EH (cell line): ENCODE data around the gene METTL27.

ENCODE experiments used
- DNase-seq: peaks from one replicate; pipeline ENCODE4 v3.0.0-alpha.2; 2015; ENCODE audit warnings: low read depth

METTL27 gene

DNA sequence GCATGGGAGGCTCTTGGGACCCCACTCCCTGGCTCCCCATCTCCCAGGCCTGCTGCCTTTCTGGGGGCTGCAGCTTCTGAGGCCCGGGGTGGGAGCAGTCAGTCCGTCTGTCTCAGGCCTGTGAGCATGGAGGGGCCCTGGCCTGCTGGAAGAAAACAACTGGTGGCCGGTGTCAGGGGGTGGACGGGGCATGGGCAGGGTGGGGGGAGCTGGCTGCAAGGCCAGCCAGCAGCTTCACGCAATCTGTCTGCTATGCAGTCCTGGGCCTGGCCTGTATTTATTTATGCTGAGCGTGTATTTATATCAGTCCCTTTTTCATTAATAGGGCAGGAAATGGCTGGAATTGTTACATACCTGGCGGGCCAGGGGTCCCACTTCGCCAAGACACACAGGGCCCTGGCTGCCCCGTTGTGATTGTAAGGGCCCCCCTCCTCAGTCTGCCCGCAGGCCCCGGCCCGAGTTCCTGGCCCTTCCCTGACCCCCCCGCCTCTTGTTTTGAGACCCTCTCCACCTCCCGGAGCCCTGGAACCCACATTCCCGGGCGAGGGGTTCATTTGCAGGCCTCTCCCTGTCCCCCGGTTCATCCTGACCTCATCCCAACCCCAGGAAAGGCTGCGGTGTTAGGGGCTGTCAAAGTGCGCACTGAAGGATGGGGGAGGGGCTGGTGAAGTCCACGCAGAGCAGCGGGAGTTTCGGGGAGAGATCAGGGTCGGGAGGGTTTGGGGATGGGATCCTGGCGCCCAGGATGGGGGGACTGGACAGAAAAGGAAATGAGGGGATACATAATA, 26.9 kb upstream of the METTL27 start:
- peak; percentile 57 for DNase-seq

DNA sequence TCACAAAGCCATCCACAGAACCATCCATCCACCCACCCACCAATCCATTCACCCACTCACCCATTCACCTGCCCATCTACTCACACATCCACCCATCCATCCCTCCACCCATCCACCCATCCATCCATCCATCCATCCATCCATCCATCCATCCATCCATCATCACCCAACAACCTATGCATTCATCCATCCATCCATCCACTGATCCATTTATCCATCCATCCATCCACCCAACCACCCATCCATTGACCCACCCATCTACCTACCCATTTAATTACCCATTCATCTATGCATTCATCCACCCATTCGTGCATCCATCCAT, 24.1 kb upstream of the METTL27 start:
- DNase-seq = no peak

DNA sequence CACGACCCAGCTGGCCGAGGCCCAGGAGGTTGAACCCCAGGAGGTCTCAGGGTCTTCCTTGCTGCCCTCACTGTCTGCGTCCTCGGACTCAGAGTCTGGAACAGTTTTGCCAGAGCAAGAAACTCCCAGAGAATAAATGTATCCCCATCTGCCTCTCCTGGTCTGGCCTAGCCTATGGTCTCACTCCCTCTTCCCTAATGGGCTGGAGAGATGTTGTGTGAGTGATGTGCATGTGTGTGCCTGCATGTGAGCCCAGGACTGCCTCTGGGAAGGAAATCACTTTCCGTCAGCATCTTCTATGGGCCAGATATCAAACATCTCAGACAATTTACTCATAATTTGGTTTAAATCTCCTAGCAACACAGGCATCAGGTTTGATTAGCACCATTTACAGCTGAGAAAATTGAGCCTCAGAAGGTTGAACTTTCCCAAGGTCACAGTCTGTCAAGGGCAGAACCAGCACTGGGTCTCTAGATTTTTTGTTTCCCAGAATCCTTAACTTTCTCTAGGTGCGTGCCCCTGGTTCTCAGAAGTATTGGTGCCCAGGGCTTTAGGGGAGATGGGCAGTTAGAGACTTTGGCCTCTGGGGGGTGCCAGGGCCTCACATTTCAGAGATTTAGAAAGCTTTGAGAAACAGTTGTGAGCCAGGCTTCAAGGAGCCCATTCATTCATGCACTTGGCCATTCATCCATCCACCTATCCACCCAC, 23.6 kb upstream of the METTL27 start:
- DNase-seq = peak; percentile 75

DNA sequence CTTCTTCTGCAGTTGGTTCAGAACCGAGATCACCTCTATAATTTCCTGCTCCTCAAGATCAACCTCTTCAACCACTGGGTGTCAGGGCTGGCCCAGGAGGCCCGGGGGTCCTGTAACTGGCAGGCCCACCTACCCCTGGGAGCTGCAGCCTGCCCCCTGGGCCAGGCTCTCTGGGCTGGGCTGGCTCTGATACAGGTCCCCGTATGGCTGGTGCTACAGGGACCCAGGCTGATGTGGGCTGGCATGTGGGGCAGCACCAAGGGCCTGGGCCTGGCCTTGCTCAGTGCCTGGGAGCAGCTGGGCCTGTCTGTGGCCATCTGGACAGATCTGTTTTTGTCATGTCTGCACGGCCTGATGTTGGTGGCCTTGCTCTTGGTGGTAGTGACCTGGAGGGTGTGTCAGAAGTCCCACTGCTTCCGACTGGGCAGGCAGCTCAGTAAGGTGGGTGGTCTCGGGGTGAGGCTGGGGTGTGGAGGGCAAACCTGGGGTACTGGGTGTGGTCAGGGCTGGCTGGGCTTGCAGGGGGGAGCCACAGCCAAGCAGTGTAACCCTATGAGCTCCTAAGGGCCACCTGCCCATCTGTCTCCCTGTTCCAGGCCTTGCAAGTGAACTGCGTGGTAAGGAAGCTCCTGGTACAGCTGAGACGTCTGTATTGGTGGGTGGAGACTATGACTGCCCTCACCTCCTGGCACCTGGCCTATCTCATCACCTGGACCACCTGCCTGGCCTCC, 22.8 kb upstream of the METTL27 start:
- DNase-seq = no peak

DNA sequence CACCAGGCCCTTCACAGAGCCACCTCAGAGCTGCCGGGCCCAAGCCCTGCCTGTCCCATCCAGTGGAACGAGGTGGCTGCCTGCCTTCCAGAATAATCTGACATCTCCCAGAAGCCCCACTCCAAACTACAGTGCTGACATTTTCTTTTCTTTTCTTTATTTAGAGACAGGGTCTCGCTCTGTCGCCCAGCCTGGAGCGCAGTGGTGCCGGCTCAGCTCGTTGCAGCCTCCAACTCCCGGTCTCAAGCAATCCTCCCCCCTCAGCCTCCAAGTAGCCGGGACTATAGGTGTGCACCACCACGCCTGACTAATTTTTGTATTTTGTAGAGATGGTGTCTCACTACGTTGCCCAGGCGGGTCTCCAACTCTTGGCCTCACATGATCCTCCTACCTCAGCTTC, 19.0 kb upstream of the METTL27 start:
- no peak for DNase-seq

DNA sequence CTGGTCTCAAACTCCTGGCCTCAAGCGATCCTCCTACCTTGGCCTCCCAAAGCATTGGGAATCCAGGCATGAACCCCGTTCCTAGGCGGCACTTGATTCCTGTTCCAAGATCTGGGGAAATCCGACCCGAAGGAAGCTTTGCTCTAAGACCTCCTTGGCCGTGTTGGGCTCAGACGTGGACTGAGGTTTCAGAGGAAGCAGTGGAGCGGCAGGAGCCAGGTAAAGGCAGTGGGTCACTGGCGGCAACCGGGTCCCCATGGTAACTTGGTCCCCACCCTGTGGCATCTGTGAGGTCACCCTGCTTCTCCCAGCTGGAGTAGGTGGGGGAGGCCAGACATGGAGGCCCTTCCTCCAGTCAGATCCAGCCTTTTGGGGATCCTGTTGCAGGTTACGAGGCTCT, 18.5 kb upstream of the METTL27 start, which contains the start of gene TMEM270:
Gene TMEM270 (plus strand): TSS at position 301 of the 400 bp plus-strand sequence. CDS start 36 bp downstream, at position 337.
- DNase-seq = no peak

DNA sequence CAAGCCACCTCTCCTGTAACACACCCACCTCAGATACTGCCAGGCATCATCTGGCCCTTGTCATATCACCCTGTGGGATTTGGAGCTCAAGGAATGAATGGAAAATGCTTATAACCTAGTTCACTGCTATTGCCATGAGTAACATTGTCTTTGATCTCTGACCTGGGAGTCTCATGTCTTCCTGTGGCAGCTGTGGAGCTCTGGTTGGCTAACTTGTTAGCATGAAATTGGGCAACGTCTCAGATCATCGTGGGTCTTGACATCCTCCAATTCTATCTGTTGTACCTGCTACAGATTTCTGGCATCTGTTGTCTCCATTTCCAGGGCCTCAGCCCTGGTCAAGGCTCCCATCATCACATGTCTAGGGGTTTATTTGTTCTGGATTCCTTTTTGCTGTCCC, 16.5 kb upstream of the METTL27 start:
- DNase-seq = no peak

DNA sequence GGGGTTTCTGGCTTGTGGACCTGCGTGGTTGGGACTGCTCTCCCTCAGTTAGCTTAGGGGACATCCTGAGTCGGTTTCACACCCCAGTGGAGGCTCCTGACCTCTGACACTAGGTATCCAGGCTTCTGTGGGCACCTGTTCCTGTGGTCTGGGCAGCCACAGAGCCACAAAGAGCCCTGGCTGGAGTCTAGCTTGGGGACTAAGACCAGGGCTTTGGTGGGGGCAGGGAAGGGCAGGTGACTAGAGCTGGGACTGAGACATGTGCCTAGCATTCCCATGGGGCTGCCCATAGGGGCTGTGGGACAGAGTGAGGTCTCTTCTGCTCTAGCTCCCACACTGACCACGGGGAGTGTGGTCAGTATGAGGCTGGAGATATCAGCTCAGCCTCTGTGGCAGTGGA, 14.6 kb upstream of the METTL27 start:
- no peak for DNase-seq

DNA sequence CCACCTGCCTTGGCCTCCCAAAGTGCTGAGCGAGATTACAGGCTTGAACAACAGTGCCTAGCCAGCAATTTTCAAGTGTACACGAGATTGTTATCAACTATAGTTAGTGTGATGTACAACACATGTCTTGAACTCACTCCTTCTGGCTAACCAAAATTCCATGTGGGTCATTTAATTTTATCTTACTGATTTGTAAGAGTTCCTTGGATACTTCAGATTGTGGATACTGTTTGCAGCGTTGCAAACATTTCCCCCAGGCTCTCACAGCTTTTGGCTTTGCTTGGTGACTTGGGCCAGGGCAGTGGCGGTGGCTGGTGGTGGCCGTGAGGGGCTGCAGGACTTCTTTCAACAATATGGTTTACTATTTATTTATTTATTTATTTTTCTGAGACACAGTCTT, 10.2 kb upstream of the METTL27 start:
- peak; percentile 46 for DNase-seq

DNA sequence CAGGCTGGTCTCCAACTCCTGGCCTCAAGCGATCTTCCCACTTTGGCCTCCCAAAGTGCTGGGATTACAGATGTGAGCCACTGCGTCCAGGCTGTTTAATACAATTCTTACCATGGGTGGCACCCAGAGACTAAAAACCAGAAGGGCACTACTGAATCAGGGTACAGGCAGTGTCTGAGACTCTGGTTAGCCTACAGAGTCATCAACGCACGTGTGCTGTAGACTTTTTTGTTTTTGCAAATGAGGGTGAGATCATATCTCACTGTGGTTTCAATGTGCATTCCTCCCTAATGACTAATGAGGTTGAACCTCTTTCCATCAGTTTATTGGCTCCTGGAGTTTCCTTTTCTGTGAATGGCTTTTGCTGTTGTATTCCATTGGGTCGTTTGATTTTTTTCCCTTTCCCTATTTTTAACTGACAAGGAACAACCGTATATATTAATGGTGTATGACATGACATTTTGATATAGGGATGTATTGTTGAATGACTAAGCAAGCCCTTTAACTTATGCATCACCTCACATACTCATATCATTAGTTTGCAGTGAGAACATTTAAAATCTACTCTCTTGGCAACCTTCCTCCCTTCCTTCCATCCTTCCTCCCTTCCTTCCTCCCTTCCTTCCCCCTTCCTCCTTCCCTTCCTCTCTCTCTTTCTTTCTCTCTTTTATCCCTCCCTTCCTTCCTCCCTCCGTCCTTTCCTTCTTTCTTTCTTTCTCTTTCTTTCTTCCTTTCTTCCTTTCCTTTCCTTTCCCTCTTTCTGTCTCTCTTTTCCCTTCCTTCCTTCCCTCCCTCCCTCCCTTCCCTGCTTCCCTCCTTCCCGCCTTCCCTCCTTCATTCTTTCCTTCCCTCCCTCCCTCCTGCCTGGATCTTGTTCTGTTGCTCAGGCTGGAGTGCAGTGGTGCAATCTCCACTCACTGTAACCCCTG, 9.4 kb upstream of the METTL27 start:
- DNase-seq = peak; percentile 98

DNA sequence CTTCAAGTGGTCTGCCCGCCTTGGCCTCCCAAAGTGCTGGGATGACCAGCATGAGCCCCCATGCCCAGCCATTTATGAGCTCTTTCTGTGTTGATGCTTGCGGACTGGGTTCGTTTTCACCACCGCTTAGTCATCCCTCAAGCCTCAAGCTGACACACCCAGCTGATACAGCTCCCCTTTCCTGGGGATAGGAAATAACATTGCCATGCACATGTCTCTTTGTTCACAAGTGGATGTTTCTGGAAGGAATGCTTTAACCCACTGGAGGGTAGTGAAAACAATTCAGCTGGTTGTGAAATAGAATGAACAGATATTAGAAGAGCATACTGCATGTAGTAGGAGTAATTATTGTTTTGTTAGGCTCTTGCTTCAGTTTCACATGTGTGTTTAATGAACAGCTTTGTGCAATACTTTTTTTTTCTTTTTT, 8.5 kb upstream of the METTL27 start:
- peak; percentile 99 for DNase-seq

DNA sequence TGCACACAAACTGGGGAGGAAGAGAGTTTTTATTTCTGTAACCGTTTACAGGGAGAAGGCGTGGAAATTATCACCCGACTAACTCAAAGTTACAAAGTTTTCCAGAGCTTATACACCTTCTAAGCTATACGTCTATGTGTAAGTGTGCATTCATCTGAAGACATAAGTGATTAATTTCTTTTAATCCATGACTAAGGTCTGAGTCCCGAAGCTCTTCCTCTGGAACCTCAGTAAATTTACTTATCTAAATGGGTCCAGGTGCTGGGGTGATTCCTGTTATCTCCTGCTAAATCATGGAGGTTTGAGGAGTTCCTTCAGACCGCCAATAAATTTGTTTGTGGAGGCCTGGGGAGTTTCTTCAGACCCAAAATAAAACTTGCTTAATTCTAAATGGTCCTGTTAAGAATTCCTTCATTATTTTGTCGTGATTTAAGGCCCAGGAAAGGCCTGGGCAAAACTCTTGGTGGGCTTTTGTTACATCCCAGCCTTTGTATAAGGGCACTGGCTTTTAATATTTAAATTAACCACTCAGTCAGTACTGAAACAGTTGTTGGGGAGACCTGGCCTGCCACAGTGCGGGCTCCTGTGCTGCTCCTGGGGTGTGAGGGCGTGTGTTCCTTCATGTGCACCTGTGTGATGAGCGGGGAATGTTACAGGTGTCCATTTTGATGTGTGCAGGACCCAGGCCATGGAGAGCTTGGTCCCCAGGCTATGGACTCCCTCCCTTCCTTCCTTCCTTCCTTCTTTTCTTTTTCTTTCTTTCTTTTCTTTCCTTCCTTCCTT, 5.8 kb upstream of the METTL27 start:
- no peak for DNase-seq

DNA sequence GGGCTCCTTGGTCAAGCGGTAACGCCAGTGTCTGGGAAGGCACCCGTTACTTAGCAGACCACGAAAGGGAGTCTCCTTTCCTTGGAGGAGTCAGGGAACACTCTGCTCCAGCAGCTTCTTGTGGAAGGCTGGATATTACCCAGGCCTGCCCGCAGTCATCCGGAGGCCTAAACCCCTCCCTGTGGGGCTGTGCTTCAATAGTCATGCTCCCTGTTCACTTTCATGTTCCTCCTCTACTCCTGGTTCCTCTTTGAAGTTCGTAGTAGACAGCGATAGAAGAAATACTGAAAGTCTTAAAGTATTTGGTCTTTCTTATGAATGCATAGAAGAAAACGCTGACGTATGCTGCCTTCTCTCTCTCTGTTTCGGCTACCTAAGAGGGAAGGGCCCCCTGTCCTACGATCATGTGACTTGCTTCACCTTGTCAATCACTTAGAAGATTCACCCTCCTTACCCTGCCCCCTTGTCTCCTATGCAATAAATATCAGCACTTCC, 3.4 kb upstream of the METTL27 start:
- peak; percentile 33 for DNase-seq

DNA sequence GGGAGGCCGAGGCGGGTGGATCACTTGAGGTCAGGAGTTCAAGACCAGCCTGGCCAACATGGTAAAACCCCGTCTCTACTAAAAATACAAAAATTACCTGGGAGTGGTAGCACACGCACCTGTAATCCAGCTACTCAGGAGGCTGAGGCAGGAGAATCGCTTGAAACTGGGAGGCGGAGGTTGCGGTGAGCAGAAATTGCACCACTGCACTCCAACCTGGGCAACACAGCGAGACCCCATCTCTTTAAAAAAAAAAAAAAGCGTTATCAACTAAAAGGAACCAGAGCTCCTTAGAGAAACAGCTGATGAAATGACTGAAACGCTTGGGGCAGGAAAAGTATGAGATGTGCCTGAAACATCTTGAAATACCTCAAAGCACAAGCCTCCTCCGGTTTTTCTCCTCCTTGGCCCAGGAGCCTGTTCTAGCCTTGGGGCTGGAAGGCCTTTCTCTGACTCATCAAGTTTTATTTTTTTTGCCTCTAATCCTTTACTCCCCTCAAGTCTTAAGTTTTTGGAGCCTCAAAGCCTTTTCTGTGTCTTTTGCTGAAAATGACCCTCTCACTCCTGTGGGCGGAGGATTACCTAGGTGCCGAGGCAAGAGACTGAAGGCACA, 2.6 kb upstream of the METTL27 start:
- DNase-seq = peak; percentile 88

DNA sequence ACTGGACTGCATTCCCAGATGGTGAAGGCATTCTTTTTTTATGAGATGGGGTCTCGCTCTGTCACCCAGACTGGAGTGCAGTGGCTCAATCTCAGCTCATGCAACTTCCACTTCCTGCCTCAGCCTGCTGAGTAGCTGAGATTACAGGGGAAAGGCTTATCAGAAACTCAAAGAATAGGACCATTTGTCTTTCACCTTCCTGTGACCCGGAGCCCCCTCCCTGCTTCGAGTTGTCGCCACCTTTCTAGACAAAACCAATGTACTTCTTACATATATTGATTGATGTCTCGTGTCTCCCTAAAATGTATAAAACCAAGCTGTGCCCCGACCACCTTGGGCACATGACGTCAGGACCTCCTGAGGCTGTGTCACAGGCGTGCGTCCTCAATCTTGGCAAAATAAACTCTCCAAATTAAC, 1.8 kb upstream of the METTL27 start:
- DNase-seq = no peak

DNA sequence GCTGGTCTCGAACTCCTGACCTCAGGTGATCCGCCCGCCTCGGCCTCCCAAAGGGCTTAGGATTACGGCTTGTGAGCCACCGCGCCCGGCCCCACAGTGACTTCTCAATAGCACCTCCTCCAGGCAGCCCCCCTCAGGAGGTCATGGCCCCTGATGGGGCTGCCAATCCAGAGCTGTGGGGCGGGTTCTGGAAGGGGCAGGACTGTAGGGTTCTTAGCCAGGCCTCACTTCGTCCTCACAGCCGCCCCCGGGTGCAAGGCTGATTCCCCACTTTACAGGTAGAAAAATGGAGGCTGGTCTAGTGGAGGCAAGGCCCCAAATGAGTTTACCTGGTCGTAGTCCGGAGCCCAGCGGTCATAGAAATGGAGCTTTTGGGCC, 638 bp downstream of the METTL27 start:
- DNase-seq = no peak

DNA sequence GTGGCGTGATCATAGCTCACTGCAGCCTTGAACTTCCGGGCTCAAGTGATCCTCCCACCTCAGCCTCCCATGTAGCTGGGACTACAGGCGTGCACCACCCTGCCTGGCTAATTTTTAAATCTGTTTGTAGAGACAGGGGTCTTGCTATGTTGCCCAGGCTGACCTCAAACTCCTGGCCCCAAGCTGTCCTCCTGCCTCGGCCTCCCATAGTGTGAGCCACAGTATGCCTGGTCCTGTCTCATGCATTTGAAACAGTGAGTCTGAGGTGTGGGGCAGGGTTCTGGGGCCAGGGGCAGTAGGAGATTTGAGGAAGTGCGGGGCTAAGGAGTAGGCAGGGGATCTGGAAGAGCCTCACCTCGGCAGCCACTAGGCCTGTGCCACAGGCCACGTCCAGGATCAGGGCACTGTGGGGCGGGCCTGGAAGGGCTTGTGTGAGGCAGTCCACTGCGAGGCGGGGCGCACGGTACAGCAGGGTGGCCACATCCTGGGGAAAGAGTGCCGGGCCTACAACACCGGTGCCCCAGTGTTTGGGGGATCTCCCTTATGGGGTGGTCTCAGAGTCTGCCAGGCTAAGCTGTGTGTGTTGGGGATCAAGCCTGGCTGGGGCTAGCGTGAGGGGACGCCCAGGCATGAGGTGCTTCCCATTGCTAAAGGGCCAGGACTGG, 1.5 kb downstream of the METTL27 start:
- no peak for DNase-seq

DNA sequence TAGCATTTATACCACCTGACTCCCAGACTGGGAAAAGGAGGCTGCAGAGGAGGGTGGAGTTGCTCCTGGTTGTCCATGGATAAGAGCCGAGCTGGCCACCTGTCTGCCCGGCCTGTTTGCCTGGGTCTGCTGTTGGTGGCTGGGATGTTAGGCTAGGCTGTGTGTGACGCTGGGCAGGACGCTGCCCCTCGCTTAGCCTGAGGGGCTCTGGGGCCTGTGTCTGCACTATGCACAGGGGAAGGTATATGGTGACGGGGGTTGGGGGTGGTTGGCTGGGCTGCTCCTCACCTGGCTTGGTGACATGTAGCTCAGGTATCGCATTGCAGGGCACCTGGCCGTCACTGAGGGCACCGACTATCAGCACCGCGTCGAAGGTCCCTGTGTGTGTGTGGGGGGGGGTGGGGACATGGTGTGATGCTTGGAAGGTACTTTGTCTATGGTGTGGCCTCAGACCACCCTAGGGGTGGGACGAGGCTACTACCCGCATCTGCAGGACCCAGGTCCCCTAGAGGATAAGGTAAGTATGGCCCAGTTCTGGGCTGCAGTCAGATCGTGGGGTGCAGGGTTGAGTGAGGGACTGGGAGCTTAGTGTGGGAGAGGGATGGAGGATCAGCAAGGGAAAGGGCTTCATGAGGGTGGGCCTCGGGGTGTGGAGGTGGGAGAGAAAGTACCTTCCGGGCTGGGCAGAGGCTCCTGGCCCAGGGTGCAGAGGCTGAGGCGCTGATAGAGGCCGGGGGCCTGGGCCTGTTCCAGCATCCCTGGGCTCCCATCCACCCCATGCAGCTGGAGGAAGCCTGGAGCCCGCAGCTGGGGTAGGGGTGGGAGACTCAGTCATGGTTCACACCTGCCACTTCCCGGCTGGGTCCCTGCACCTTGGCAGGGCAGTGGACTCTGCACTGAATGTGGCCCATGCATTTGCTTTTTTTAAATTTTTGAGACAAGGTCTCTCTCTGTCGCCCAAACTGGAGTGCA, 2.3 kb downstream of the METTL27 start:
- DNase-seq = no peak

DNA sequence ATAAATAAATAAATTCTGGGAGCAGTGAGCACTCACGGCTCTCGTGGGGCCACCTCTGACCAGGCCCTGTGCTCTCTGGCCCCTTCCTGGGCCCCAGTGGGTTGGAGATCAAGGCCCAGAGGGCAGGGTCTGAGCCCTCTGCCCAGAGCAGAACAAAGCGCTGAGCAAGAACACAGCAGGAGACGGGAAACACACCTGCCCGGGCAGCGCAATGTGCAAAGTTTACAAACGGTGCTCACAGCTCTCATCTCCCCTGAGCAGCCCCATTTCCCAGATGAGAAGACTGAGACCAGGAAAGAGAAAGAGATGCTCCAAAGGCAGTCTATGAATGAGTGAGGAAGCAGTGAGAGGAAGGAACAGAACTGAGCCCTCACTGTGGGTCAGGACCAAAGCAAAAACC, 3.0 kb downstream of the METTL27 start:
- DNase-seq = no peak
